ENCODE results near the gene WDR5. TPM values are rescaled to one million over a fixed set of nuclear protein-coding genes. Genes with fewer than 3 reads are reported as not detected.

WDR5 gene
- total RNA-seq, 1 donor from 2014 or later, result 16.1 TPM

DNA sequence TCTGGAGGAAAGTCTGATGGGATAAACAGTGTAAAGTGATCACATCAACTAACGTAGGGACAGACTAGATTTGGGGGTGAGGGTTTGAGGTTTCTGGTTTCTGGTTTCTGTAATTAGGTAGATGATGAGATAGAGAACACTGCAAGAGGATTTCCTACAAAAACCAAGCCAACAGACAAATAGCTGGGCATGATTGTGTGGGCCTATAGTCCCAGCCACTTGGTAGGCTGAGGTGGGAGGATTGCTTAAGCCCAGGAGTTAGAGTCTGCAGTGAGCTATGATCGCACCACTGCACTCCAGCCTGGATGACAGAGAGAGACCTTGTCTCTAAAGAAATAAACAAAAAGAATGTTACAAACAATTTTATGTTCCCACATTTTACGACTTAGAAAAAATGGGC is 62.9 kb downstream of the WDR5 start:
- no peak for DNase-seq (ENCODE audit: low read depth)
- Histone ChIP-seq H3K27me3 (ENCODE audit: control insufficient read depth, insufficient read depth, low read length) (no peaks in the 10 kb centered on the region), H3K4me3 (ENCODE audit: low read depth, low read length) (no peak overlapping the region), H3K36me3 (ENCODE audit: control insufficient read depth, insufficient read depth, low read length) (no peaks in the 10 kb centered on the region)
- TF ChIP-seq, protein P1, sequence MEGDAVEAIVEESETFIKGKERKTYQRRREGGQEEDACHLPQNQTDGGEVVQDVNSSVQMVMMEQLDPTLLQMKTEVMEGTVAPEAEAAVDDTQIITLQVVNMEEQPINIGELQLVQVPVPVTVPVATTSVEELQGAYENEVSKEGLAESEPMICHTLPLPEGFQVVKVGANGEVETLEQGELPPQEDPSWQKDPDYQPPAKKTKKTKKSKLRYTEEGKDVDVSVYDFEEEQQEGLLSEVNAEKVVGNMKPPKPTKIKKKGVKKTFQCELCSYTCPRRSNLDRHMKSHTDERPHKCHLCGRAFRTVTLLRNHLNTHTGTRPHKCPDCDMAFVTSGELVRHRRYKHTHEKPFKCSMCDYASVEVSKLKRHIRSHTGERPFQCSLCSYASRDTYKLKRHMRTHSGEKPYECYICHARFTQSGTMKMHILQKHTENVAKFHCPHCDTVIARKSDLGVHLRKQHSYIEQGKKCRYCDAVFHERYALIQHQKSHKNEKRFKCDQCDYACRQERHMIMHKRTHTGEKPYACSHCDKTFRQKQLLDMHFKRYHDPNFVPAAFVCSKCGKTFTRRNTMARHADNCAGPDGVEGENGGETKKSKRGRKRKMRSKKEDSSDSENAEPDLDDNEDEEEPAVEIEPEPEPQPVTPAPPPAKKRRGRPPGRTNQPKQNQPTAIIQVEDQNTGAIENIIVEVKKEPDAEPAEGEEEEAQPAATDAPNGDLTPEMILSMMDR (IDR thresholded peaks at IDR 0.05; ENCODE audit: insufficient read depth, low read length, severe bottlenecking), result no peak
- FAIRE-seq, result no peak

DNA sequence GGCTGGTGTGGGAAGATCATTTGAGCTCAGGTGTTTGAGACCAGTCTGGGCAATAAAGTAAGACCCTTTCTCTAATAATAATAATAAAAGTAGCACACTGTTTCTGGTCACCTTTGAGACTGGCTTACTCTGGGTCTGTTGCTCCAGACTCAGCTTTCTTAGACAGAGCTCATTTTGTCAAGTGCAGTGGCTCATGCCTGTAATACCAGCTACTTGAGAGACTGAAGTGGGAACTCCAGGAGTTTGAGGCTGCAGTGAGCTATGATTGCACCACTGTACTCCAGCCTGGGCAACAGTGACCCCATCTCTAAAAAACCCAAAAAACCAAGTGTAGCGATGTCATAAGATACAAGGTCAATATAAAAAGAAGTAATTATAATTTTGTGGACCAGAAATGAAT is 64.8 kb downstream of the WDR5 start:
- H3K36me3 ChIP-seq (ENCODE audit: control insufficient read depth, insufficient read depth, low read length), result no peaks in the 10 kb centered on the region
- TF ChIP-seq, protein P1 (IDR thresholded peaks at IDR 0.05; ENCODE audit: insufficient read depth, low read length, severe bottlenecking), result no peak
- DNase-seq (ENCODE audit: low read depth) (no peak), FAIRE-seq (no peak)
- H3K27me3 ChIP-seq (ENCODE audit: control insufficient read depth, insufficient read depth, low read length), result peaks cover 3% of the 10 kb centered on the region
- no peak overlapping the region for H3K4me3 ChIP-seq (ENCODE audit: low read depth, low read length)

DNA sequence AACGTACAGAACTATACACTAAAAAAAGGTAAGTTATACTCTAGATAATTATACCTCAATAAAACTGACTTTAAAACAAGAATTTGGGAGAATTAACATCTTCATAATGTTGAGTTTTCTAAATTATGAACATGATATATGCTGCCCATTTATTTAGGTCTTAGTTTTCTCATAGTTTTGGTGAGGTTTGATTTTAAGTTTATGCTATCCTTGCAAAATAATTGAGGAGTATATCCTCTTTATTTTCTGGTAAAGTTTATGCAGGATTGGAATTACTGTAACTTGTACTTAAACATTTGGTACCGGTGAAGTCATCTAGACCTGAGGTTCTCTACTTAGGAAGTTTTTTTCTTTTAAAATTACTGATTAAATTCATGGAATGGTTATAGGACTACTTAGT is 67.3 kb downstream of the WDR5 start:
- Histone ChIP-seq H3K27me3 (ENCODE audit: control insufficient read depth, insufficient read depth, low read length) (peaks cover 3% of the 10 kb centered on the region), H3K4me3 (ENCODE audit: low read depth, low read length) (no peak overlapping the region), H3K36me3 (ENCODE audit: control insufficient read depth, insufficient read depth, low read length) (no peaks in the 10 kb centered on the region)
- DNase-seq (ENCODE audit: low read depth) (no peak), FAIRE-seq (no peak)
- TF ChIP-seq, protein P1 (IDR thresholded peaks at IDR 0.05; ENCODE audit: insufficient read depth, low read length, severe bottlenecking), result no peak

DNA sequence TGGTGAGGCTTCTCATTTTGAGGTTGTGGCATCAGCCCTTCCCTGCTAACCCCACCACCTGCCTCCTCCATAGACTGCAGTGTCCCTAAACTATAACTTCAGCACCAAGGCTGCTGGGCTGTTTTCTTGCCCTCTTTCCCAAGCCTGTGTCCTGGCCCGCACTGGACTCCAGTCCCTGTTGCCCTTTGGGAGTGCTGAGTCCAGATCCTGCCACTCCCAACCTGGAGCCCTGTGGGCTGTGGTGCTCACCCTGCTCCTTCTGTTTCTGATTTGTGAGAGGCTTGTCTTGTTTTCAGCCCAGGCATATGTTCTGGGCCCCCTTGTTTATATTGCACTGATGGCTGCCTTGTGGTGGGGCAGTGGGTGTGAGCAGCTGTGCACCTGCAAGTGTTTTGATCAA is 68.2 kb downstream of the WDR5 start:
- no peak for FAIRE-seq

DNA sequence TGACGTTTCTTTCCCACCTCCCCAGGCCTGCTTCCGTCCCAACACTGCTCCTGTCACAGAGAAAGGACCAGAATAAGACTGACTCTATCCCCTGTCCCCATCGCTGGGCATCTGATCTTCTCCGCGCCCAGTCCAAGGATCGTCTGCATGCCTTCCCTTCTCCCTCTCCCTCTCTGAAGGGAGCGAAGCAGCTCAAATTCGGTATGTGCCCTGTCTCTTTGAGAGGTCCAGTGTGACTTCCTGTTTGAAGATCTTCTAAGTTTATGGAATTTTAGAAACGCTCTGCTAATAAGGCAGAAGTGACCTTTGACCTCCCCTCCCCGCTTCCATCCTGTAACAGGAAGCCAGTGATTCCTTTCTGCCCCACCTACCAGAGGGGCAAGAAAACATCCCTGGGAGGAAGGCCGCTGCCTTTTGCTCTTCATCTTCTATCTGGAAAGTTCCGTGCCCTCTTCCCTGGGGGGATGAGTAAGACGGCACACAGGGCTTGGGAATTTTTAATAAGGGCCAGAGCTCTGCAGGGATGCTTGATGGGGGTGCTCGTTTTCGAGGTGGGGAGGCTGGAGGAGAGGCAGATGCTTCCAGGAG is 69.2 kb downstream of the WDR5 start:
- H3K4me3 ChIP-seq (ENCODE audit: low read depth, low read length), result no peak overlapping the region
- peaks cover 3% of the 10 kb centered on the region for H3K27me3 ChIP-seq (ENCODE audit: control insufficient read depth, insufficient read depth, low read length)
- TF ChIP-seq, protein P1 (IDR thresholded peaks at IDR 0.05; ENCODE audit: insufficient read depth, low read length, severe bottlenecking), result no peak
- H3K36me3 ChIP-seq (ENCODE audit: control insufficient read depth, insufficient read depth, low read length), result no peaks in the 10 kb centered on the region
- no peak for FAIRE-seq
- no peak for DNase-seq (ENCODE audit: low read depth)

More for the DNA sequence above, 68.2 kb downstream of the WDR5 start:
- H3K4me3 ChIP-seq (ENCODE audit: low read depth, low read length), result no peak overlapping the region
- H3K27me3 ChIP-seq (ENCODE audit: control insufficient read depth, insufficient read depth, low read length), result peaks cover 3% of the 10 kb centered on the region
- TF ChIP-seq, protein P1 (IDR thresholded peaks at IDR 0.05; ENCODE audit: insufficient read depth, low read length, severe bottlenecking), result no peak
- DNase-seq (ENCODE audit: low read depth), result no peak
- no peaks in the 10 kb centered on the region for H3K36me3 ChIP-seq (ENCODE audit: control insufficient read depth, insufficient read depth, low read length)
